Esophagus squamous epithelium (tissue), 4 donors: ENCODE results near the gene PAGR1.

Experiments
- POLR2A ChIP-seq, 4 donors: fragments of 450-650 bp; IDR thresholded peaks; one replicate each; pipeline ENCODE4 v1.6.1; 2017; ENCODE audit warnings: antibody characterized with exemption in 4 of 4, mild to moderate bottlenecking in 4 of 4, moderate library complexity in 3 of 4
- TF ChIP-seq, protein P1 (sequence below), 6 experiments: fragments of 450-650 bp in 4 of 6; fragments of 200-600 bp in 2 of 6; sonication (generic) in 2 of 6; IDR thresholded peaks; one replicate each; pipeline ENCODE4 v1.5.1; 2016 to 2019; ENCODE audit warnings: antibody characterized with exemption in 6 of 6, mild to moderate bottlenecking in 4 of 6, moderate library complexity in 4 of 6

DNA sequence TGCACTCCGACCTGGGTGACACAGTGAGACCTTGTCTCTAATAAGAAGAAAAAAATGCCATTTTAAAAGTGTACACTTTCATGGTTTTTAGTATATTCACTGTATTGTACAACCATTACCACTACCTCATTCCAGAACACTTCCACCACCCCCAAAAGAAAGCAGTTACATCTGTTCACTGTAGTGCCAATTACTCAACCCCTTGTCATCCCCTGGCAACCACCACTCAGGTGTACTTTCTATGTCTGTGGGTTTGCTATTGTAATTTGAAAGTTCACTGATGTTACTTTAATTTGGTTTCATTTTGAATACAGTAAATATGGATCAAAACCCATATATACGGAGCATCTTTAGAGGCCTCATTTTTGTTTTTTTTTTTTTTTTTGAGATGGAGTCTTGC is 31.8 kb upstream of the PAGR1 start:
- TF ChIP-seq, protein P1, sequence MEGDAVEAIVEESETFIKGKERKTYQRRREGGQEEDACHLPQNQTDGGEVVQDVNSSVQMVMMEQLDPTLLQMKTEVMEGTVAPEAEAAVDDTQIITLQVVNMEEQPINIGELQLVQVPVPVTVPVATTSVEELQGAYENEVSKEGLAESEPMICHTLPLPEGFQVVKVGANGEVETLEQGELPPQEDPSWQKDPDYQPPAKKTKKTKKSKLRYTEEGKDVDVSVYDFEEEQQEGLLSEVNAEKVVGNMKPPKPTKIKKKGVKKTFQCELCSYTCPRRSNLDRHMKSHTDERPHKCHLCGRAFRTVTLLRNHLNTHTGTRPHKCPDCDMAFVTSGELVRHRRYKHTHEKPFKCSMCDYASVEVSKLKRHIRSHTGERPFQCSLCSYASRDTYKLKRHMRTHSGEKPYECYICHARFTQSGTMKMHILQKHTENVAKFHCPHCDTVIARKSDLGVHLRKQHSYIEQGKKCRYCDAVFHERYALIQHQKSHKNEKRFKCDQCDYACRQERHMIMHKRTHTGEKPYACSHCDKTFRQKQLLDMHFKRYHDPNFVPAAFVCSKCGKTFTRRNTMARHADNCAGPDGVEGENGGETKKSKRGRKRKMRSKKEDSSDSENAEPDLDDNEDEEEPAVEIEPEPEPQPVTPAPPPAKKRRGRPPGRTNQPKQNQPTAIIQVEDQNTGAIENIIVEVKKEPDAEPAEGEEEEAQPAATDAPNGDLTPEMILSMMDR (IDR thresholded peaks at IDR 0.05), result no peak
- no peak for TF ChIP-seq POLR2A (IDR thresholded peaks at IDR 0.05)
